SK-N-SH (cell line): ENCODE results near the gene EFCAB6. TPM values are rescaled to one million over a fixed set of nuclear protein-coding genes. Genes with fewer than 3 reads are reported as not detected.

Experiments used
- CTCF ChIA-PET: fragments of 300-600, 350-600 bp; formaldehyde crosslinking; extraction: SDS; loops from one replicate; lab custom pipeline; 2021; lab: Yijun Ruan, JAX
- POLR2A ChIA-PET: fragments of 350-600 bp; sonication (Branson Sonifier 250); formaldehyde crosslinking; extraction: SDS; loops from one replicate; lab custom pipeline; 2020; ENCODE audit warnings: antibody characterized with exemption, inconsistent platforms; lab: Yijun Ruan, JAX
- DNase-seq: peaks from one replicate; pipeline ENCODE4 v3.0.0; 2012
- H2AFZ ChIP-seq: fragments of 200-600 bp; sonication (generic); 2 replicates; pipeline ENCODE4 v1.8.1; 2016; ENCODE audit warnings: antibody characterized with exemption, mild to moderate bottlenecking, low read depth
- H3F3A ChIP-seq: fragments of 200-600 bp; sonication (generic); replicated peaks from 2 replicates; pipeline ENCODE3; 2016; ENCODE audit warnings: antibody characterized with exemption, mild to moderate bottlenecking; ENCODE audit not compliant: insufficient read depth
- H3K27ac ChIP-seq, 2 experiments: fragments of 200-500 bp in 1 of 2; fragments of 200-600 bp in 1 of 2; sonication (Bioruptor generic) in 1 of 2; sonication (generic), shearing (Covaris generic) in 1 of 2; 2 replicates each; pipeline versions ENCODE4 v1.5.1 to v1.6.1; 2014 to 2016; ENCODE audit warnings: low read depth in 2 of 2, inconsistent platforms in 1 of 2, low read length in 1 of 2, mild to moderate bottlenecking in 1 of 2, mixed read lengths in 1 of 2
- H3K27me3 ChIP-seq: fragments of 200-600 bp; sonication (generic), shearing (Covaris generic); 2 replicates; pipeline ENCODE4 v1.6.1; 2016; ENCODE audit warnings: mixed run types; ENCODE audit not compliant: insufficient read depth
- H3K36me3 ChIP-seq, 2 experiments: fragments of 200-500 bp in 1 of 2; fragments of 200-600 bp in 1 of 2; sonication (Bioruptor generic) in 1 of 2; sonication (generic) in 1 of 2; replicated peaks in 1 of 2; 2 replicates each; pipeline versions ENCODE3 to v1.5.1; 2014 to 2016; ENCODE audit warnings: low read length in 1 of 2, mild to moderate bottlenecking in 1 of 2; ENCODE audit not compliant: insufficient read depth in 2 of 2, control insufficient read depth in 1 of 2
- H3K4me1 ChIP-seq, 2 experiments: fragments of 200-500 bp in 1 of 2; fragments of 200-600 bp in 1 of 2; sonication (Bioruptor generic) in 1 of 2; sonication (generic), shearing (Covaris generic) in 1 of 2; 2 replicates each; pipeline versions ENCODE4 v1.5.1 to v1.6.1; 2014 to 2016; ENCODE audit warnings: low read depth in 1 of 2, low read length in 1 of 2, mixed run types in 1 of 2; ENCODE audit not compliant: insufficient read depth in 2 of 2, control insufficient read depth in 1 of 2
- H3K4me2 ChIP-seq: fragments of 200-600 bp; sonication (generic), shearing (Covaris generic); 2 replicates; pipeline ENCODE4 v1.6.1; 2017; ENCODE audit warnings: mixed run types
- H3K4me3 ChIP-seq, 2 experiments: fragments of 200-500 bp in 1 of 2; fragments of 200-600 bp in 1 of 2; sonication (Bioruptor generic) in 1 of 2; sonication (generic), shearing (Covaris generic) in 1 of 2; 2 replicates each; pipeline versions ENCODE4 v1.5.1 to v1.8.1; 2014 to 2016; ENCODE audit warnings: low read depth in 2 of 2, inconsistent platforms in 1 of 2, low read length in 1 of 2, mild to moderate bottlenecking in 1 of 2, mixed read lengths in 1 of 2, moderate library complexity in 1 of 2
- H3K79me2 ChIP-seq: fragments of 200-600 bp; sonication (generic); 2 replicates; pipeline ENCODE4 v1.8.1; 2017; ENCODE audit warnings: mild to moderate bottlenecking; ENCODE audit not compliant: insufficient read depth
- H3K9ac ChIP-seq: fragments of 200-600 bp; sonication (generic); 2 replicates; pipeline ENCODE4 v1.6.1; 2017; ENCODE audit warnings: mixed run types
- H3K9me2 ChIP-seq: fragments of 200-600 bp; sonication (generic); 2 replicates; pipeline ENCODE4 v1.6.1; 2017; ENCODE audit warnings: mixed run types
- H3K9me3 ChIP-seq: fragments of 200-600 bp; sonication (generic); 2 replicates; pipeline ENCODE4 v1.6.1; 2017; ENCODE audit warnings: mixed run types, mild to moderate bottlenecking, moderate library complexity
- H4K20me1 ChIP-seq: fragments of 200-600 bp; sonication (generic); 2 replicates; pipeline ENCODE4 v1.6.1; 2017; ENCODE audit warnings: mild to moderate bottlenecking, mixed run types; ENCODE audit not compliant: insufficient read depth
- CHD2 ChIP-seq: fragments of 150-350 bp; IDR thresholded peaks from 2 replicates; pipeline ENCODE4 v1.6.1; 2018; ENCODE audit warnings: low read length; ENCODE audit not compliant: partially characterized antibody
- GABPA ChIP-seq: IDR thresholded peaks from 2 replicates; pipeline ENCODE4 v1.4.0; 2012; ENCODE audit warnings: low read depth, mild to moderate bottlenecking
- MEF2A ChIP-seq: IDR thresholded peaks from 2 replicates; pipeline ENCODE4 v1.4.0; 2012; ENCODE audit warnings: low read depth, borderline replicate concordance
- NFIC ChIP-seq: IDR thresholded peaks from 2 replicates; pipeline ENCODE4 v1.4.0; 2012; ENCODE audit warnings: borderline replicate concordance
- POLR2AphosphoS5 ChIP-seq: IDR thresholded peaks from 2 replicates; pipeline ENCODE4 v1.6.1; 2012; ENCODE audit warnings: low read depth, low read length
- SIN3A ChIP-seq: IDR thresholded peaks from 2 replicates; pipeline ENCODE4 v1.6.1; 2012; ENCODE audit warnings: low read depth, mild to moderate bottlenecking, low read length, moderate library complexity, borderline replicate concordance
- TCF12 ChIP-seq: IDR thresholded peaks from 2 replicates; pipeline ENCODE4 v1.4.0; 2012
- YY1 ChIP-seq: IDR thresholded peaks from 2 replicates; pipeline ENCODE4 v1.4.0; 2012; ENCODE audit warnings: low read depth, mild to moderate bottlenecking
- WGBS: methylation state at CpG from one replicate; pipeline ENCODE4 v1.1.6; 2017; ENCODE audit warnings: low lambda C conversion rate; 5-methylcytosine and 5-hydroxymethylcytosine counted together
- polyA plus RNA-seq, 3 experiments: library from polyadenylated mRNA; depleted of rRNA; stranded (reverse); fragments of >200 nt; gene quantifications; 2 replicates each; pipeline ENCODE4 v1.2.3, GENCODE V29; 2012
- TF ChIP-seq, protein P1 (sequence below): IDR thresholded peaks from 2 replicates; pipeline ENCODE4 v1.6.1; 2012; ENCODE audit warnings: mild to moderate bottlenecking, low read depth, low read length, moderate library complexity
- TF ChIP-seq, protein P2 (sequence below): fragments of 150-350 bp; IDR thresholded peaks from 2 replicates; pipeline ENCODE4 v1.6.1; 2016; ENCODE audit warnings: mild to moderate bottlenecking, low read depth, low read length
- TF ChIP-seq, protein P3 (sequence below): fragments of 200-600 bp; sonication (generic); IDR thresholded peaks from 2 replicates; pipeline ENCODE4 v1.6.1; 2017; ENCODE audit warnings: antibody characterized with exemption, mild to moderate bottlenecking, moderate library complexity
- TF ChIP-seq, protein P4 (sequence below): IDR thresholded peaks from 2 replicates; pipeline ENCODE4 v1.4.0; 2012; ENCODE audit warnings: low read depth, borderline replicate concordance

EFCAB6 gene
- polyA plus RNA-seq, 1 of the 3 experiments (the other 2 are of a cell fraction), result 0.46 TPM

DNA sequence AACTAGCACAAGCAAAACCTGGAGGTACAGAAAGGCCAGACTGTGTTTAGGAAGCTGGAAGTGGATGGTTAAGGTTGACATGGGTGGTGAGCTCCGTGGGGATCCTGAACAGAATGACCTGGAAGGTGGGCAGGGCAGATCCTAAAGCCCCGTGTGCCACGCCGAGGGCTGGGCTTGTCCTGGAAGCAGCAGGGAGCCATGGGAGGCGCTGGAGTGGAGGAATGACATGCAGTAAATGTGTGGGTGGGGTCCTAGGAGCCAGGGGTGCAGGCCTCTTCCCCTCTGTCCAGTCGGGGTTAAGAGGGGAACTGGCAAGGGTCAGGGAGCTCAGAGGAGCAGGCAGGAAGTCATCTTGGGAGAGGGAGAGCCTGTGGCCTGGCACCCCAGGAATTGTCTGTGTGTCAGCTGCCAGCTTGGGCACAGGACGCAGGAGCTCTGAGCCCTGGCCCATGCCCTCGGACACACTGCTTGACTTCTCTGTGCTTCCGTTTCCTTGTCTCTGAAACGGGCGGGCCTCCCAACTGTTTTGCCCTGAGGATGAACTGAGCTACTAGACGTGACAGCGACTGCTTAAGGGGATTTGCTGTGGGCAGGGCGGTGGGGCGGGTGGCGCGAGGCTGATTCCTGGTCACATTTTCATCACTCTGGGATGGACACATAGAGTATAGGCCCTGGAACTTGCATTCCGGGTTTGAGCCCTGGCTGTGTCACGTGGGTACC lies 324.6 kb downstream of the EFCAB6 start (continued):
- TF ChIP-seq, protein P1, sequence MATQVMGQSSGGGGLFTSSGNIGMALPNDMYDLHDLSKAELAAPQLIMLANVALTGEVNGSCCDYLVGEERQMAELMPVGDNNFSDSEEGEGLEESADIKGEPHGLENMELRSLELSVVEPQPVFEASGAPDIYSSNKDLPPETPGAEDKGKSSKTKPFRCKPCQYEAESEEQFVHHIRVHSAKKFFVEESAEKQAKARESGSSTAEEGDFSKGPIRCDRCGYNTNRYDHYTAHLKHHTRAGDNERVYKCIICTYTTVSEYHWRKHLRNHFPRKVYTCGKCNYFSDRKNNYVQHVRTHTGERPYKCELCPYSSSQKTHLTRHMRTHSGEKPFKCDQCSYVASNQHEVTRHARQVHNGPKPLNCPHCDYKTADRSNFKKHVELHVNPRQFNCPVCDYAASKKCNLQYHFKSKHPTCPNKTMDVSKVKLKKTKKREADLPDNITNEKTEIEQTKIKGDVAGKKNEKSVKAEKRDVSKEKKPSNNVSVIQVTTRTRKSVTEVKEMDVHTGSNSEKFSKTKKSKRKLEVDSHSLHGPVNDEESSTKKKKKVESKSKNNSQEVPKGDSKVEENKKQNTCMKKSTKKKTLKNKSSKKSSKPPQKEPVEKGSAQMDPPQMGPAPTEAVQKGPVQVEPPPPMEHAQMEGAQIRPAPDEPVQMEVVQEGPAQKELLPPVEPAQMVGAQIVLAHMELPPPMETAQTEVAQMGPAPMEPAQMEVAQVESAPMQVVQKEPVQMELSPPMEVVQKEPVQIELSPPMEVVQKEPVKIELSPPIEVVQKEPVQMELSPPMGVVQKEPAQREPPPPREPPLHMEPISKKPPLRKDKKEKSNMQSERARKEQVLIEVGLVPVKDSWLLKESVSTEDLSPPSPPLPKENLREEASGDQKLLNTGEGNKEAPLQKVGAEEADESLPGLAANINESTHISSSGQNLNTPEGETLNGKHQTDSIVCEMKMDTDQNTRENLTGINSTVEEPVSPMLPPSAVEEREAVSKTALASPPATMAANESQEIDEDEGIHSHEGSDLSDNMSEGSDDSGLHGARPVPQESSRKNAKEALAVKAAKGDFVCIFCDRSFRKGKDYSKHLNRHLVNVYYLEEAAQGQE, result no peak
- TF ChIP-seq, protein P2, sequence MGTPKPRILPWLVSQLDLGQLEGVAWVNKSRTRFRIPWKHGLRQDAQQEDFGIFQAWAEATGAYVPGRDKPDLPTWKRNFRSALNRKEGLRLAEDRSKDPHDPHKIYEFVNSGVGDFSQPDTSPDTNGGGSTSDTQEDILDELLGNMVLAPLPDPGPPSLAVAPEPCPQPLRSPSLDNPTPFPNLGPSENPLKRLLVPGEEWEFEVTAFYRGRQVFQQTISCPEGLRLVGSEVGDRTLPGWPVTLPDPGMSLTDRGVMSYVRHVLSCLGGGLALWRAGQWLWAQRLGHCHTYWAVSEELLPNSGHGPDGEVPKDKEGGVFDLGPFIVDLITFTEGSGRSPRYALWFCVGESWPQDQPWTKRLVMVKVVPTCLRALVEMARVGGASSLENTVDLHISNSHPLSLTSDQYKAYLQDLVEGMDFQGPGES, result no peak
- TF ChIP-seq, all 33 proteins: peak for 0

DNA sequence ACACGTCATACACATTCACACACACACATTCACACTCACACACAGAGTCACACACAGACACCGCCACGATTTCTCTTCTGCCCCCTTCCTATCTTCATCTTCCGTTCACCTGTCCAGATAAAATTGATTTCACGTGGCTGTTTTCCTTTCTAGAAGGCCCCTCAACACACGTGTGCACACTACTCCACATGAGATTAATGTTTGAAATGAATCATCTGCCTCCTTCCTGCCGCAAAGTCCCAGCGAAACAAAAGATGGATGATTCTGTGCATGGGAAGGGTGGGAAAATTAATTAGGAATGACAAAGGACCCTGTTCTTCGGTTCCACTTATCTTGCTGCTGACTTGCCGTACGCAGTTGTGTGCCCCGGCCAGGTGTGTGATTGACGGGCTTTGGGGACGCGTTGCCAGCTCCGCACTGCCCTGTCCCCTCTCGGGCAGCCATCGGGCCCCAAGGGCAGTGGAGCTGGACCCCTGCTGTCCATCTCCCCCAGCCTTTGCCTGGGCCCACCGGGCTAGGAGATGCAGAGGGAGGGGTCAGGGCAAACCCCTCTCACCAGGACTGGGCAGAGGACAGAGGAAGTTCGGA lies 326.5 kb downstream of the EFCAB6 start:
- Histone ChIP-seq H3K4me1 (peaks cover 0 to 3% of the 10 kb centered on the region in 2 experiments; a peak in 1 of 4 replicates), H3K4me3 (no peak overlapping the region), H3K36me3 (no peaks in the 10 kb centered on the region), H3K9ac (no peak overlapping the region), H3K27ac (no peak overlapping the region), H3K27me3 (no peaks in the 10 kb centered on the region), H3K9me3 (no peaks in the 10 kb centered on the region), H3K79me2 (no peaks in the 10 kb centered on the region), H3K4me2 (no peak overlapping the region), H4K20me1 (no peaks in the 10 kb centered on the region), H3K9me2 (no peaks in the 10 kb centered on the region), H2AFZ (no peak overlapping the region), H3F3A (no peaks in the 10 kb centered on the region)
- WGBS, result 61% methylated on average over 15 of the region's 20 CpGs
- ChIA-PET CTCF (no interaction called here), POLR2A (no interaction called here)
- no peak for TF ChIP-seq POLR2AphosphoS5
- TF ChIP-seq TCF12, result no peak
- no peak for TF ChIP-seq YY1
- TF ChIP-seq NFIC, result no peak
- TF ChIP-seq GABPA, result no peak
- TF ChIP-seq CHD2, result no peak
- TF ChIP-seq, protein P3, sequence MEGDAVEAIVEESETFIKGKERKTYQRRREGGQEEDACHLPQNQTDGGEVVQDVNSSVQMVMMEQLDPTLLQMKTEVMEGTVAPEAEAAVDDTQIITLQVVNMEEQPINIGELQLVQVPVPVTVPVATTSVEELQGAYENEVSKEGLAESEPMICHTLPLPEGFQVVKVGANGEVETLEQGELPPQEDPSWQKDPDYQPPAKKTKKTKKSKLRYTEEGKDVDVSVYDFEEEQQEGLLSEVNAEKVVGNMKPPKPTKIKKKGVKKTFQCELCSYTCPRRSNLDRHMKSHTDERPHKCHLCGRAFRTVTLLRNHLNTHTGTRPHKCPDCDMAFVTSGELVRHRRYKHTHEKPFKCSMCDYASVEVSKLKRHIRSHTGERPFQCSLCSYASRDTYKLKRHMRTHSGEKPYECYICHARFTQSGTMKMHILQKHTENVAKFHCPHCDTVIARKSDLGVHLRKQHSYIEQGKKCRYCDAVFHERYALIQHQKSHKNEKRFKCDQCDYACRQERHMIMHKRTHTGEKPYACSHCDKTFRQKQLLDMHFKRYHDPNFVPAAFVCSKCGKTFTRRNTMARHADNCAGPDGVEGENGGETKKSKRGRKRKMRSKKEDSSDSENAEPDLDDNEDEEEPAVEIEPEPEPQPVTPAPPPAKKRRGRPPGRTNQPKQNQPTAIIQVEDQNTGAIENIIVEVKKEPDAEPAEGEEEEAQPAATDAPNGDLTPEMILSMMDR, result no peak
- TF ChIP-seq, protein P1, result no peak
- TF ChIP-seq MEF2A, result no peak
- TF ChIP-seq, protein P2, result no peak
- TF ChIP-seq SIN3A, result no peak
- TF ChIP-seq, protein P4, sequence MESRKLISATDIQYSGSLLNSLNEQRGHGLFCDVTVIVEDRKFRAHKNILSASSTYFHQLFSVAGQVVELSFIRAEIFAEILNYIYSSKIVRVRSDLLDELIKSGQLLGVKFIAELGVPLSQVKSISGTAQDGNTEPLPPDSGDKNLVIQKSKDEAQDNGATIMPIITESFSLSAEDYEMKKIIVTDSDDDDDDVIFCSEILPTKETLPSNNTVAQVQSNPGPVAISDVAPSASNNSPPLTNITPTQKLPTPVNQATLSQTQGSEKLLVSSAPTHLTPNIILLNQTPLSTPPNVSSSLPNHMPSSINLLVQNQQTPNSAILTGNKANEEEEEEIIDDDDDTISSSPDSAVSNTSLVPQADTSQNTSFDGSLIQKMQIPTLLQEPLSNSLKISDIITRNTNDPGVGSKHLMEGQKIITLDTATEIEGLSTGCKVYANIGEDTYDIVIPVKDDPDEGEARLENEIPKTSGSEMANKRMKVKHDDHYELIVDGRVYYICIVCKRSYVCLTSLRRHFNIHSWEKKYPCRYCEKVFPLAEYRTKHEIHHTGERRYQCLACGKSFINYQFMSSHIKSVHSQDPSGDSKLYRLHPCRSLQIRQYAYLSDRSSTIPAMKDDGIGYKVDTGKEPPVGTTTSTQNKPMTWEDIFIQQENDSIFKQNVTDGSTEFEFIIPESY, result no peak
- no peak for DNase-seq
